Measurements from ENCODE around the gene TCP11.

The TCP11 gene

DNA sequence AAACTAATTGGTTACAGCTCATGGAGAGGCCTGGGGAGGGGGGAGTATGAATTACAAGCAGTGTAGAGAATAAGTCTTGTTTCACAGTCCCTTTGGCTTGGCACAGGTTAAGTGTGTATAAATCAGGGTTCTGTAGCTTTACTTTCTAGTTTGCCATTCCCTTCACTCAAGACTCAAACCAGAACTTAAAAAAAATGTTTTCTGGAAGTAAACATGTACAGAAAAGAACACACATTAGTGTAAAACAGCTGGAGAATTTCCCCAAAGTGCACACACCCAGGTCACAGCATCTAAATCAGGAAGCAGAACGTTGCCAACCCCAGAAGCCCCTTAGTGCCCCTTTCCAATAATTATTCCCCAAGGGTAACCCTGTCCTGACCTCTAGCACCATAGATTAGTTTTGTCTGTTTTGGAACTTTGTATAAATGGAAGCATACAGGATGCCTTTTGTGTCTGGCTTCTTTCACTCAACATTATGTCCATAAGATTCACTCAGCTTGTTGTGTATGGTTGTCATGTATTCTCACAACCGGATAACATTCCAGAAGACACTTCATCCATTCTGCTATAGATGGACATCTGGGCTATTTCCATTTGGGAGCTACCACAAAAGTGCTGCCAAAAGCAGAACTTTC is 38.9 kb upstream of the TCP11 start:
- ChIA-PET POLR2A (no interaction called here), CTCF (interaction anchor here (0.8 to 2.0 kb wide), 9 partner anchors 9 to 193 kb away, joined by 3 to 12 read pairs (median 4); no protein-coding TSS in a partner anchor)
- H3K4me3 ChIP-seq (ENCODE audit: low read depth, low read length) = no peak overlapping the region
- DNase-seq (ENCODE audit: low read depth, low spot score) = no peak
- TF ChIP-seq, protein P1, sequence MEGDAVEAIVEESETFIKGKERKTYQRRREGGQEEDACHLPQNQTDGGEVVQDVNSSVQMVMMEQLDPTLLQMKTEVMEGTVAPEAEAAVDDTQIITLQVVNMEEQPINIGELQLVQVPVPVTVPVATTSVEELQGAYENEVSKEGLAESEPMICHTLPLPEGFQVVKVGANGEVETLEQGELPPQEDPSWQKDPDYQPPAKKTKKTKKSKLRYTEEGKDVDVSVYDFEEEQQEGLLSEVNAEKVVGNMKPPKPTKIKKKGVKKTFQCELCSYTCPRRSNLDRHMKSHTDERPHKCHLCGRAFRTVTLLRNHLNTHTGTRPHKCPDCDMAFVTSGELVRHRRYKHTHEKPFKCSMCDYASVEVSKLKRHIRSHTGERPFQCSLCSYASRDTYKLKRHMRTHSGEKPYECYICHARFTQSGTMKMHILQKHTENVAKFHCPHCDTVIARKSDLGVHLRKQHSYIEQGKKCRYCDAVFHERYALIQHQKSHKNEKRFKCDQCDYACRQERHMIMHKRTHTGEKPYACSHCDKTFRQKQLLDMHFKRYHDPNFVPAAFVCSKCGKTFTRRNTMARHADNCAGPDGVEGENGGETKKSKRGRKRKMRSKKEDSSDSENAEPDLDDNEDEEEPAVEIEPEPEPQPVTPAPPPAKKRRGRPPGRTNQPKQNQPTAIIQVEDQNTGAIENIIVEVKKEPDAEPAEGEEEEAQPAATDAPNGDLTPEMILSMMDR (IDR thresholded peaks at IDR 0.05; ENCODE audit: insufficient read depth, low read length, missing control alignments) = no peak

DNA sequence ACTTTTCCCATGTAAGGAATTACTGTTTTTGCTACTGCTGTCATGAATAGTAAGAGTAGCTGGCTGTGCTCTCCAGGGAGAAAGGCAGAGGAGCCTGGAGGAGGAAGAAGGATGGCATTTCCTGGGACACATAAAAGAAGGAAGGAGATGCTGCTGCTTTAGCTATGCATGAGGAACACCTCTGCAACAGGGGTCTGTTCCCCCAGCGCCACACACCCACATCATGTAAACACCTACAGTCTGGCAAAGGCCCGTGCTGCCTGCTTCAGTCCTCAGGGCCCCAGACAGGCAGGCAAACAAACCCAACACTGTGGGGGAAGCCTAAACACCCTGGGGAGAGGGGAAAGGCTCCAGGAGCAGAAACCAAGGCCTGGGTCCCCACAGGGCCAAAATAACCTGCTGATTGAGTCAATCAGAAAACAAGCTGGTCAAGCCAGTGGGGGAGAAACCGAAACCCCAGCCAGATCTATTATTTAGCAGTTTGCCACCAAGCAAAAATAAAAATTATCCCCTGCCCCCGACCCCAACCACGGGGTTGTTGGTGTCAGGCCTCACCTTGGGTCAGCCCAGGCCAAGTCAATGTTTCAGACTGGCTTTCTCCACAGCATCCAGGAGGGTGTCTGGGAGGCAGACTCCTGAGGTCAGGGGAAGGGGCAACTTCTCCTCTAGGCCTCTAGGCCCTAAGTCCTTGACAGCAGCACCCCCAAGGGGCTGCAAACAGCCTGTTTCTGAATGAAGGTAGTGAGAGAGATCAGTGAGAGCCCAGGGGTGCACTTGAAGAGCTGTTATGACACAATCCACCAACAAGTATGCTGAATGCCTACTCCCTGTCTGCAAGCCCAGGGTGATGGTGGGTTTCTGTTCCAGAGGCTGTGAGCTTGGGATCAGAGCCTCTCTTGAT is 38.0 kb upstream of the TCP11 start:
- TF ChIP-seq, protein P1 (IDR thresholded peaks at IDR 0.05; ENCODE audit: insufficient read depth, low read length, missing control alignments) = no peak
- CTCF ChIA-PET = interaction anchor here (1.1 to 2.0 kb wide), 8 partner anchors 8 to 192 kb away, joined by 3 to 12 read pairs (median 4); no protein-coding TSS in a partner anchor
- H3K4me3 ChIP-seq (ENCODE audit: low read depth, low read length) = no peak overlapping the region
- DNase-seq (ENCODE audit: low read depth, low spot score) = no peak
- POLR2A ChIA-PET = no interaction called here

DNA sequence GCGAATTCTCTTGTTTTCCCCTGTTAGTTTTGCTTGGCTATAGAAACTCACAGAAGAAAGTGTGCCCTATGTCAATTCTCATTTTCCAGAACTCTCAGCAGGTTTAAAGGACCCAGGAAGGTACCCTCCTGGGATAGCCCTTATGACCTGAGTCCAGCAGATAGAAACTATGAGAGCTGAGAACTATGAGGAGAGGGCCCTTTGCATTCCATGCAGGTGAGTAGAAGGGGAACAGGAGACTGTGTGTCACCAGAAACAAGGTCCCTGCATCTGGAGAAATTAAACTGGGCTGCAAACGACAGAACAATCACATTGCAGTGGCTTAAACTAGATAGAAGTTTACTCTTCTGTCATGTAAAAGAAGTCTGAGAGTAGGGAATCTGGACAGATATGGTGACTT is 36.9 kb upstream of the TCP11 start:
- TF ChIP-seq, protein P1 (IDR thresholded peaks at IDR 0.05; ENCODE audit: insufficient read depth, low read length, missing control alignments) = no peak
- POLR2A ChIA-PET = no interaction called here
- CTCF ChIA-PET = interaction anchor here (1.0 kb wide), 1 partner anchor 191 kb away, joined by 3 read pairs; no protein-coding TSS in a partner anchor
- H3K4me3 ChIP-seq (ENCODE audit: low read depth, low read length) = no peak overlapping the region
- no peak for DNase-seq (ENCODE audit: low read depth, low spot score)

DNA sequence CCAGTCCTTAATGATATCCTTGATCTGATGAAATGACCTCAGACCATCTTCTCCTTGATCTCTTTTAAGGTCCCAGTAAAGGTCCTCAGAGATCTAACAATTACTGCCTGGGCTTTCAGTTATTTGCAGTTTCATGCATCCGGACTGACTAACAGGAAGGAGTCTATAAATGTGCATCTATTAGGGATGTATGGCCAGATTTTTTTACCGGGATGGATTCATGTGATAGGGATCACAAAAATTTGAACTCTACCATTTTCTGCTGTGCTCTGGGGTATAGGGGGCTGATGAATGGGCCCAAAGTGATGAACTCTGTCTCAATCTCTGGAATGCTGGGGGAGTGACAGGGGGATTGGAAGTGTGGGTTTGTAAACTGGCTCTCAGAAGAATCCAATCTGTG is 36.5 kb upstream of the TCP11 start:
- CTCF ChIA-PET = interaction anchor here (1.0 to 1.3 kb wide), 2 partner anchors 64 to 191 kb away, joined by 3 read pairs; no protein-coding TSS in a partner anchor
- DNase-seq (ENCODE audit: low read depth, low spot score) = no peak
- no peak overlapping the region for H3K4me3 ChIP-seq (ENCODE audit: low read depth, low read length)
- POLR2A ChIA-PET = no interaction called here
- TF ChIP-seq, protein P1 (IDR thresholded peaks at IDR 0.05; ENCODE audit: insufficient read depth, low read length, missing control alignments) = no peak

DNA sequence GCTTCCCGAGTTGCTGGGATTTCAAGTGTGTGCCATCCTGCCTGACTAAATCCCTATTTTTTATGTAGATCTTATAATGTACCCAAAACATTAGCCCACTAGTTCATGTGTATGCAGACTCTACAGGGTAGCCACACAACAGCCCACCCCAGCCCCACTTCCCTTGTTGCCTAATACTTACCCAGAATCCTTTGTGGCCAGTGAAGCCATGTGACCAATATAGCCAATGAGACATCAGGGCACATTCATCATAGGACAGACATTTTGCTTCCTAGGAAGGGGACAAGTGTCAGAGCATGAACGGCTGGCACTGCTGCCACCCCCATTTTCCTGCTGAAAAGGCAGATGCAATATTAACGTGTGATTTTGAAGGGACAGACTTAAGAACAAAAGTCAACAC is 36.0 kb upstream of the TCP11 start:
- TF ChIP-seq, protein P1 (IDR thresholded peaks at IDR 0.05; ENCODE audit: insufficient read depth, low read length, missing control alignments) = no peak
- ChIA-PET POLR2A (no interaction called here), CTCF (interaction anchor here (1.3 to 2.2 kb wide), 2 partner anchors 29 to 64 kb away, joined by 3 to 14 read pairs; no protein-coding TSS in a partner anchor)
- H3K4me3 ChIP-seq (ENCODE audit: low read depth, low read length) = no peak overlapping the region
- DNase-seq (ENCODE audit: low read depth, low spot score) = no peak

Data from AG04449 (cell line).